ENCODE results near the gene FGF12.

The FGF12 gene

DNA sequence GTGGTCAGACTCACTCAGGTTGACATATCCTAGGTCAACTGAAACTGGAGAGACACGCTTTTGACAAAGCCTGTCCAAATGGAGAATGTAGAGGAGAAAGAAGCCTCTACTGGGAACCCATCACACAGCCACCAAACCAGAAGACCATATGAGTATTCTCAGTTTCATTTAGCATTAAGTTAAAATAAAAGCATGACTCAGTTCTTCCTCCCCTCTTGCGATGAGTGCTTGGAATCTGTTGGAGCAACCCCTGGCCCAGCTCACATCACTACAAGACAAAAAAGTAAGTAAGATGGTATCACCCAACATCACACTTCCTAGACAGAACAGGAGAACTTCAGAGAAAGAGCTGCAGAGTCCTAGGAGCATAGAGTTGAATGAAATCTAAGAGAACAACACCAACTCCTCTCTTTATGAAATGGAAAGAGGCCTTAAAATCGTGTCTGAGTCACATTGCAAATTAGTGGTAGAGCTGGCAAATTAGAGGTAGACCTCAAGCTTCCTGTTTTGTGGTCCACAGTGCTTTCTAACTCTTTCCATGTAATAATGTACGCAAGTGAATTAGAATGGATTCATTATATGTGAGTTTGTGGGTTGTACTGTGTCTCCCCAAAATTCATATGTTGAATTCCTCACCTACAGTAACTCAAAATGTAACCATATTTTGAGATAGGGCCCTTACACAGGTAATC is 51.2 kb downstream of the FGF12 start:
- FAIRE-seq: no peak

DNA sequence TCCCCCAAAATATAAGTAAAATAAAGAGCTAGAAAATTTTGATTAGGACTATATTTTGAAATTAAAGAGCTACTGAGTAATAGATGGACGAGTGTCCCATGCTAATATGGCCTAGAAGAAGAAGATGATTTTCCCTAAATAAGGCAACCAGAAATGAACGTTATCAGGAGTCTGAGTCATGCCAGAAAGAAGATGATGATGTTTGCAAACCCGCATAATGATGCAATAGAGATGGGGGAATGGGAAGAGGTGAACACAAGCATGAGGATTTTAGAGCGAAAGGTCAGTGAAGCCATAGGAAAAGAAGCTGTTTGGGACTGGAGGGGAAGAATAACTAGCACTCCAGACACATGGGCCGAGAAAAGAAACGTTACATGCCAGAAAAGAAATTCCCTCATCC is 71.7 kb downstream of the FGF12 start:
- FAIRE-seq: no peak

DNA sequence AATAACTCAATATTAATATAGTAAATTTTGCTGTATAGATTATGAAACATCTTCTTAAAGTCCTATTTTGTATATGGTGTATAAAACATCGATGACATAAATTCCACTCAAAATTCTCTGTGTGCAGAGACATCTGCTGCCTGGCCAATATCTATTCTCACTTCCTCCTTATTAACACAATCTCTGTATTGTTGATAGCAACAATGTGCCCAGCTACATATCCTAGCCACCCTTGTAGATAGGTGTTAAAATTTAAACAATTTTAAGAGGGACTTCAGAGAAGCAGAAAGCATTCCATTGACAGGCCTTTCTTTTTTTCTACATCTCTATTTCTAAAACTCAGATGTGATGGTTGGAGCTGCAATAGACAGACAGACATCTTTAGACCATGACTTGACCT is 72.3 kb downstream of the FGF12 start:
- no peak for FAIRE-seq

- no peak for FAIRE-seq
Observed at GRCh38 chr3:192653862-192654261, 73.5 kb downstream of the FGF12 start.

- FAIRE-seq: no peak
Observed at GRCh38 chr3:192652727-192653126, 74.6 kb downstream of the FGF12 start.

GRCh38 chr3:192651836-192652512 is 75.4 kb downstream of the FGF12 start:
- no peak for FAIRE-seq

DNA sequence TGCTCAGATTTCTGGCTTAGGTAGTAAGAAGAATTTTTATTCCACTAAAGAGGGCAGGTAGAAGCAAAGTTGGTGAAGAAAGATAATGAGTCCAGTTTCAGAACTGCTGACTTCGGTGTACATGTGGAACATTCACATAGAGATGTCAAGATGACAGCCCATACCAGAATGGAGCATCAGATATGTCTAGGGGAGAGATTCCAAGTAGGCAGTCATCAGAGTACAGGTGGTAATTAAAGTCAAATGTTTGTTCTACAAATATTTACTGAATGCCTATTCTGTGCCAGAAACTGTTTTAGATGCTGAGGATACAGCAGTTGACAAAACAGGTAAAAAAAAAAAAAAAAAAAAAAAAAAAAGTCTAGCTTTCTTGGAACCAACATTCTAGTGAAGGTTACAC is 81.9 kb downstream of the FGF12 start:
- no peak for FAIRE-seq

- no peak for FAIRE-seq
Observed at GRCh38 chr3:192642651-192643050, 84.7 kb downstream of the FGF12 start.

GRCh38 chr3:192641919-192642318 is 85.4 kb downstream of the FGF12 start:
- no peak for FAIRE-seq

DNA sequence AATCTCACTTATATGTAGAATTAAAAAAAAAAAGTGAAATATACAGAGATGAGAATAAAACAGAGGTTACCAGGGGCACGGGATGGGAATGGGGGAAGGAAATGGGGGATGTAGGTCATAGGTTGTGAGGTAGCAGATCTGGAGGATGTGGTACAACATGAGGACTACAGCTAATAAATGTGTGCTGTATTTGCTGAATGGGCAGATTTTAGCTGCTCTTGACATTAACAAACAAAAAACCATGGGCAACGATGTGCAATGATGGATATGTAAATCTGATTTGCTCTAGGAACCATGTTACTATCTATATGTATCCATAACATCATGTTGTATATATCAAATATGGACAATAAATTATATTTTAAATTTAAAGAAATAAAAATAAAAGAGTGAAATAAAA is 87.4 kb downstream of the FGF12 start:
- no peak for FAIRE-seq

- no peak for FAIRE-seq
Observed at GRCh38 chr3:192637803-192638202, 89.5 kb downstream of the FGF12 start.

- FAIRE-seq: no peak
Observed at GRCh38 chr3:192636517-192637444, 90.6 kb downstream of the FGF12 start.

DNA sequence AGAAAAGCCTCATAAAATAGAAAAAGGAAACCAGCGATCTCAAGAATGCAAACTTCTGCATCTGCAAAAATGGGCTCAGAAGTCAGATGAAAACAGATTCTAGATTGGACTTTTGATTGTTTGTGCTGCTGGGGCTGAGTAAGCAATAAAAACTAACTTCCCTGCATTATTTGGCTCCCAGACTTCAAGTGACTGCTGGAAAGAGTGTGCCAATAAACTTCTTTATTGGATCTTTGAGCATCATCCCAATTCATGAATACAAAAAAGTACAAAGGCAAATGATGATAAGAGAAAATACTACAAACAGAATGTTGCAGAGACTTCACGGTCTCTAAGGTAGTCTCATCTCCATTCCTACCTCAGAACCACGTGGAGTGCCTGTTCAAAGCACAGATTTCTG is 97.9 kb downstream of the FGF12 start:
- no peak for FAIRE-seq

DNA sequence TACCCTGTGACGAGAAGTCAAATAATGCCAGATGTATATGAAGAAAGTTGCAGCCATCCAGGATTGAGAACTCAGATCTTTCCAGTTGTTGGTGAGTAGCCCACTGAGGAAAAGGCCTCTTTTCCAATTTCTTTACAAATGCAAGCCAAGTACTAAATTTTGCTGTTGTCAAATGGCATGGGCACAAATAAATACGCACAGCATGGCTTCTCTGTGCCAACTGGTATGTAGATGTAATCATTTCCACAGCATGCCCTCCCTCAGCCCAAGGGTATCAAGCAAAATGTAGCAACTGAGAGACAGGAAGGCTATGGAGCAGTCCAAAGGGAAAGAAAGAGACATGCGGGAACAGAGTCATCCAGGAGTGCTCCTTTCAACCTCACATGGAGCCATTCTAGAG is 105.4 kb downstream of the FGF12 start:
- no peak for FAIRE-seq

- no peak for FAIRE-seq
Observed at GRCh38 chr3:192620275-192620674, 107.1 kb downstream of the FGF12 start.

- no peak for FAIRE-seq
Observed at GRCh38 chr3:192611411-192611810, 115.9 kb downstream of the FGF12 start.

- FAIRE-seq: no peak
Observed at GRCh38 chr3:192608726-192609600, 118.4 kb downstream of the FGF12 start.

- no peak for FAIRE-seq
Observed at GRCh38 chr3:192607798-192608197, 119.5 kb downstream of the FGF12 start.

GRCh38 chr3:192597913-192598312 is 129.4 kb downstream of the FGF12 start:
- no peak for FAIRE-seq

DNA sequence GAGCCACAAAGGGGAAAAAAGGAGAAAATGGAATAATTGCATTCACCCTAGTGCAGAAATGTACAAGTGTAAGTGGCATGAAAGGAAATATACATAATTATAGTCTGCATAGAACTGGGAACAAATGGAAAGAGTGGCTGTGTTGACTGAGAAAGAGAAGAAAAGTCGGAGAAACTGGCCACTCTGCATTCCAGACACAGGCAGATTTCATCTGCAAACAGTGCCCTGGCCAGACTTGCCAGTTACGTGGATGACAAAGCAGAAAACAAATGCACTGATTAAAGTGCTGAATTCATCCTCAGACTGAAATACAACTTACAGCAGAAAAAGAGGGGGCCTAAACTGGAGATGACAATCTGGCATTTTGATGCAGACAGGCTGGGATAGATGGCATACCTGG is 129.8 kb downstream of the FGF12 start:
- FAIRE-seq: no peak

DNA sequence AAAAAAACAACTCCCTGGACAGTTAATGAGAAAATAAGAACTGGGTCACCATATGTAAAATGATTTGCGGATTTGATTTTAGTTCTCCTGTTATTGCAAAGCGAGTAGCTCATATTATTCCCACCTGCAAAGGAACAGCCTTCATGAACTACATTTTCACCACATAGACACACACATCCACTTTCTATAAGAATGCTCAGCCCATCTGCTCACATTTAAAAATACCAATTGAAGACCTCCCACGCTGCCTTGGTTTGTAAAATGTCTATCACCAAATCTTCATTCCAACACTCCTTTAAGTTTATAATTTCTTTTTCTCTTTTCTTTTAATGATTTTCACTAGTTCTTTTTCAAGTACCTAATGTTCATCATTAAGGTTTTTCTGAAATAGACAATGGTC is 148.6 kb downstream of the FGF12 start:
- FAIRE-seq: no peak

DNA sequence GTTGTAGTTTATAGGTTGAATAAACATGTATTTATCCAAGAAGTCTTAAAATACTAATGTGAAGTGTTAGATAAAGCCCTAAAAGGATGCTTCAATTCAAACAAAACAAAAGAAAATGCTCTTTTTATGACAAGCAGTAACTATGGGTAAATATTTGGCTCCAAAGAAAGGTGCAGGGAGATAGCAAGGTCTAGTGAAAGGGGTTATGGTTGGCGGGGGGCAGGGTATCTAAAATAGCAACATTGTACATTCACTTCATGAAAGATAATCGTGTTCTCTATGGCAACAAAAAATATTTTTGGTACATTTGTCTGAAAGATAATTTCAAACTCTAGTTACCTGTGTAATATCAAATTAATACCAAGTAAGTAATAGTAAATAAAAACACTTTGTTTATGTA is 149.5 kb downstream of the FGF12 start:
- no peak for FAIRE-seq

GRCh38 chr3:192577271-192577670 is 150.1 kb downstream of the FGF12 start:
- no peak for FAIRE-seq
